Activated CD8-positive, alpha-beta memory T cell treated with anti-CD3 and anti-CD28 coated beads for 48 hours (primary cell): ENCODE data around the gene BCAS3.
"Not testable (repeated sequence)": the region's sequence is repeated elsewhere in the genome, so short reads cannot be mapped to it uniquely, and the experiment has no call there.

Source experiments
- DNase-seq, 3 experiments: peaks; one replicate each; pipeline ENCODE4 v3.0.0-alpha.2; 2020; ENCODE audit warnings: low read depth in 2 of 3, low spot score in 2 of 3

BCAS3 gene

GRCh38 chr17:61431594-61432311, 754.1 kb downstream of the BCAS3 start:
- DNase-seq: no peak

- no peak for DNase-seq
These were observed 758.6 kb downstream of the BCAS3 start for GRCh38 chr17:61436273-61436672.

GRCh38 chr17:61436995-61437704, 759.5 kb downstream of the BCAS3 start:
- DNase-seq: no peak

- DNase-seq: no peak
These were observed 763.0 kb downstream of the BCAS3 start for GRCh38 chr17:61440697-61441096.

GRCh38 chr17:61441507-61441906, 763.9 kb downstream of the BCAS3 start:
- DNase-seq: not testable (repeated sequence)

- DNase-seq: no peak
These were observed 764.6 kb downstream of the BCAS3 start for GRCh38 chr17:61442136-61442775.
